ENCODE data around the gene RIMBP3C. TPM values are rescaled to one million over a fixed set of nuclear protein-coding genes. Genes with fewer than 3 reads are reported as not detected.

RIMBP3C gene, protein sequence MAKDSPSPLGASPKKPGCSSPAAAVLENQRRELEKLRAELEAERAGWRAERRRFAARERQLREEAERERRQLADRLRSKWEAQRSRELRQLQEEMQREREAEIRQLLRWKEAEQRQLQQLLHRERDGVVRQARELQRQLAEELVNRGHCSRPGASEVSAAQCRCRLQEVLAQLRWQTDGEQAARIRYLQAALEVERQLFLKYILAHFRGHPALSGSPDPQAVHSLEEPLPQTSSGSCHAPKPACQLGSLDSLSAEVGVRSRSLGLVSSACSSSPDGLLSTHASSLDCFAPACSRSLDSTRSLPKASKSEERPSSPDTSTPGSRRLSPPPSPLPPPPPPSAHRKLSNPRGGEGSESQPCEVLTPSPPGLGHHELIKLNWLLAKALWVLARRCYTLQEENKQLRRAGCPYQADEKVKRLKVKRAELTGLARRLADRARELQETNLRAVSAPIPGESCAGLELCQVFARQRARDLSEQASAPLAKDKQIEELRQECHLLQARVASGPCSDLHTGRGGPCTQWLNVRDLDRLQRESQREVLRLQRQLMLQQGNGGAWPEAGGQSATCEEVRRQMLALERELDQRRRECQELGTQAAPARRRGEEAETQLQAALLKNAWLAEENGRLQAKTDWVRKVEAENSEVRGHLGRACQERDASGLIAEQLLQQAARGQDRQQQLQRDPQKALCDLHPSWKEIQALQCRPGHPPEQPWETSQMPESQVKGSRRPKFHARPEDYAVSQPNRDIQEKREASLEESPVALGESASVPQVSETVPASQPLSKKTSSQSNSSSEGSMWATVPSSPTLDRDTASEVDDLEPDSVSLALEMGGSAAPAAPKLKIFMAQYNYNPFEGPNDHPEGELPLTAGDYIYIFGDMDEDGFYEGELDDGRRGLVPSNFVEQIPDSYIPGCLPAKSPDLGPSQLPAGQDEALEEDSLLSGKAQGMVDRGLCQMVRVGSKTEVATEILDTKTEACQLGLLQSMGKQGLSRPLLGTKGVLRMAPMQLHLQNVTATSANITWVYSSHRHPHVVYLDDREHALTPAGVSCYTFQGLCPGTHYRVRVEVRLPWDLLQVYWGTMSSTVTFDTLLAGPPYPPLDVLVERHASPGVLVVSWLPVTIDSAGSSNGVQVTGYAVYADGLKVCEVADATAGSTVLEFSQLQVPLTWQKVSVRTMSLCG (N-terminal part only)
- total RNA-seq = under 0.01 and 0.32 TPM in 2 replicates

GRCh38 chr22:21551361-21551760, at the start of gene RIMBP3C:
RIMBP3C (minus strand) TSS chr22:21551461; CDS start chr22:21550976, 485 bp downstream.

DNA sequence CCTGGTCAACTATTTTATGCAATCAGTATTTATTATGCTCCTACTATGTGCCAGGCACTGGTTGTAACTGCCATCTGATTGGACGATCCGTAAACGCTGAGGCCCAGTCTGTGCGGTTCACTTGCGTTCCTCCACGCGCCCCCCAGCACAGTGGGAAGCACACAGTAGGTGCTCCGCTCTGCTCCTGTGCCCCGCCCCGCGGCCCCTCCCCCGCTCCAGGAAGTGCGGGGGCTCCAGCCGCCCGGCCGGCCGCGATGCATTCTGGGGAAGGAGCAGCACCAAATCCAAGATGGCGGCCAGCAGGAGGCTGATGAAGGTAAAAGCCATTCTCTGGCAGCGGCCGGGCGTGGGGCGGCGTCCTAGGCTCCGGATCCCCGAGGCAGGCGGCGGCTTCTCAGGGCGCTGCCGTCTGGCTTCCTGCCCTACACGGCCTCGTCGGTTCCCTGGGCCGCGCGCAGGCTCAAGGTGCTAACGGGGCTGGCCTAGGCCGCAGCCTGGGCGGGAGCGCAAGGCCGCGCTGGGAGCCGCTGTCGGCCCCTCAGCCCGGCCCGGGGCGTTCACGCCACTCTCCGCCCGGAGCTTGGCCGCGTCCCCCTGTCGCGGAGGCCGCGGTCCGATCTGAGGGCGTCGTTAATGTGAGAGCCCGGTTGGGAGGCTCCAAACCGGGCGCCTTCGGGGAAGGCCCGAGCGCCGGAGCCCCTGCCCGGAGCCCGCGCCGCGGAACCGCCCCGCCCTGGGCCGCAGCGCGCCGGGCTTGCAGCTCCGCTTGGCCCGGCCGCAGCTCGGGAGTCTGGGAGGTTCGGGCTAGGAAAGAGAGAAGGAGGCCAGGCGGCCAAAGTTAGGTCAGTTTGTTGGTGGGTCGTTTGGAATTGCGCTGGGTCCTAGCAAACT, 16.4 kb upstream of the RIMBP3C start, which contains the start of gene UBE2L3:
UBE2L3 (plus strand) TSS at position 259 of the 891 bp plus-strand sequence; CDS start at position 290, 31 bp downstream.

Small RNAs within 50 kb of the gene (small RNA-seq; reads per million reads assigned to genes)
- gene RF00492 (not detected), gene RN7SKP221 (not detected)

Other genes with a start within 250 kb of the RIMBP3C start
- gene RIMBP3B, start 167.7 kb downstream of the RIMBP3C start, total RNA-seq = 0.13 and 0.22 TPM in 2 replicates
- gene HIC2, start 134.1 kb downstream of the RIMBP3C start, total RNA-seq = 1.2 and 1.6 TPM in 2 replicates
- 0.13 and 0.32 TPM in 2 replicates for gene TMEM191C, start 84.1 kb downstream of the RIMBP3C start, total RNA-seq
- gene UBE2L3, start 16.3 kb upstream of the RIMBP3C start, total RNA-seq = 45.6 and 48.8 TPM in 2 replicates
- 11.4 and 11.6 TPM in 2 replicates for gene YDJC, start 78.6 kb upstream of the RIMBP3C start, total RNA-seq
- 0.11 and 0.26 TPM in 2 replicates for gene CCDC116, start 81.3 kb upstream of the RIMBP3C start, total RNA-seq
- 8.6 and 12.2 TPM in 2 replicates for gene SDF2L1, start 90.8 kb upstream of the RIMBP3C start, total RNA-seq
- 24.3 and 29.1 TPM in 2 replicates for gene PPIL2, start 114.6 kb upstream of the RIMBP3C start, total RNA-seq
- 1.9 and 2.0 TPM in 2 replicates for gene YPEL1, start 184.3 kb upstream of the RIMBP3C start, total RNA-seq